ENCODE measurements around the gene CDH22. TPM values are rescaled to one million over a fixed set of nuclear protein-coding genes. Genes with fewer than 3 reads are reported as not detected.
A peak's percentile ranks its signal among the peaks of the same experiment; 100 is the strongest.

Gene CDH22
- total and polyA plus RNA-seq, 2 experiments from 2014 or later: not detected

DNA sequence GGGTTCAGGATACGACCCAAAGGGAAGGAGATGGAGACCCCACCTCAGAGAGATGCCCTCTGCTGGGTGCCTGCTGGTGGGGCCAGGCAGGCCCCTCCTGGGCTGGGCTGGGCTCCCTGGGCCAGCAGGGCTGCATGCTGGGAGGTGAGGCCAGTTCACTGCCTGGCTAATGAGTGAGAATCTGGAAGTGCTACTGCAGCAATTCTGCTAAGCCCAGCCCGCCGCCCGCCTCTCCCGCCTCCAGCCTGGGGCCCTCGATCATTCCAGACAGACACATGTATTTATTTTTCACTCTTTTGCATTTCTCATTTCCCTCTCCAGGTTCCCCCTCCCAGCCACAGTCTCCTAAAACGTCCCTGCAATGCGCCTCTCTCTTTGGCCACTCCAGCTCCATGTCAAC lies 79.6 kb downstream of the CDH22 start:
- no peaks in the 10 kb centered on the region for H3K36me3 ChIP-seq
- no peak for DNase-seq (ENCODE audit: low read depth in 1 of 2, low spot score in 1 of 2)
- H3K9me3 ChIP-seq (ENCODE audit: low read depth): no peaks in the 10 kb centered on the region
- TF ChIP-seq, protein P1, sequence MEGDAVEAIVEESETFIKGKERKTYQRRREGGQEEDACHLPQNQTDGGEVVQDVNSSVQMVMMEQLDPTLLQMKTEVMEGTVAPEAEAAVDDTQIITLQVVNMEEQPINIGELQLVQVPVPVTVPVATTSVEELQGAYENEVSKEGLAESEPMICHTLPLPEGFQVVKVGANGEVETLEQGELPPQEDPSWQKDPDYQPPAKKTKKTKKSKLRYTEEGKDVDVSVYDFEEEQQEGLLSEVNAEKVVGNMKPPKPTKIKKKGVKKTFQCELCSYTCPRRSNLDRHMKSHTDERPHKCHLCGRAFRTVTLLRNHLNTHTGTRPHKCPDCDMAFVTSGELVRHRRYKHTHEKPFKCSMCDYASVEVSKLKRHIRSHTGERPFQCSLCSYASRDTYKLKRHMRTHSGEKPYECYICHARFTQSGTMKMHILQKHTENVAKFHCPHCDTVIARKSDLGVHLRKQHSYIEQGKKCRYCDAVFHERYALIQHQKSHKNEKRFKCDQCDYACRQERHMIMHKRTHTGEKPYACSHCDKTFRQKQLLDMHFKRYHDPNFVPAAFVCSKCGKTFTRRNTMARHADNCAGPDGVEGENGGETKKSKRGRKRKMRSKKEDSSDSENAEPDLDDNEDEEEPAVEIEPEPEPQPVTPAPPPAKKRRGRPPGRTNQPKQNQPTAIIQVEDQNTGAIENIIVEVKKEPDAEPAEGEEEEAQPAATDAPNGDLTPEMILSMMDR (IDR thresholded peaks at IDR 0.05; ENCODE audit: low read depth, low read length): no peak
- no peaks in the 10 kb centered on the region for H3K27me3 ChIP-seq
- H3K4me3 ChIP-seq: no peak overlapping the region
- no peak overlapping the region for H3K27ac ChIP-seq
- no peaks in the 10 kb centered on the region for H3K4me1 ChIP-seq (ENCODE audit: low read depth)

DNA sequence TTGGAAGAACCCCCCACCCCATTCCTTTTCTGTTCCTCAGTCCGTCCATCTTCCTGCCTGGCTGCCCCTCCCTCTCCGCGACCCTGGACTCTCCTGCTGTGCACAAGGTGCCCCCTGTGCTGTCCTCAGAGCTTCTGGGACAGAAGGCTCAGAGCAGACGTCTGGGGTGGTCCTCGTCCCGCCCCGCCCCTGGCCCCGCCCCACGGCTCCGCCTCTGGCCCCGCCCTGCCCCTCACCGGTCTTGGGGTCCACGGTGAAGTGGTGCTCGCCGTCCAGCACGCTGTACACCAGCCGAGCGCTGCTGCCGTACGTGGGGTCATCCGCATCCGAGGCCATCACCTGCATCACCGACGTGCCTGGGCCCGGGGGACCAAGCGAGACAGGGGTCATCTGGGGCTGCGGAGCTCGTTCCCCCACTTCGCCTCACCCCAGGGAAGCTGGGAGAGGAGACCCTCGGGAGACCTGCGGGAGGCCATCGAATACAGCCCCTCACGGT lies 81.0 kb downstream of the CDH22 start:
- Histone ChIP-seq H3K27me3 (no peaks in the 10 kb centered on the region), H3K36me3 (no peaks in the 10 kb centered on the region), H3K4me3 (no peak overlapping the region), H3K4me1 (ENCODE audit: low read depth) (peaks cover 13% of the 10 kb centered on the region), H3K9me3 (ENCODE audit: low read depth) (no peaks in the 10 kb centered on the region), H3K27ac (no peak overlapping the region)
- DNase-seq (ENCODE audit: low read depth in 1 of 2, low spot score in 1 of 2): no peak
- TF ChIP-seq, protein P1 (IDR thresholded peaks at IDR 0.05; ENCODE audit: low read depth, low read length): no peak

DNA sequence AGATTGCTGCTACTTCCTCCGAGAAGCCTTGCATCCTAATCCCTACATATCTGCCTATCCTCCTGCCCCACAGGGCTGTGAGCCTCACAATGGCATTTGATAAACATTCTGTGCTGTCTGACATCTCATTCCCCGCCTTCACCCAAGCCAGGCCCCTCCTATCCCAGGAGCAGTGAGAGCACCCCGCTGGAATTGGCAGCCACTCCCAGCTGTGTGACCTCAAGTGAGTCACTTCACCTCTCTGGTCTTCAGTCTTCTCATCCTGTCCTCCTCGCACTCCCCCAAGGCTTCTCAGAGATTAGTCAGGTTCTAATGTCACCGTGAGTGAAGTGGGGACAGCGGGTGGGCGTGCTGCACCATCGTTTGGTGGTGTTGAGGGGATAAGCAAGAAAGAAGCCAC lies 81.7 kb downstream of the CDH22 start:
- no peak for DNase-seq (ENCODE audit: low read depth in 1 of 2, low spot score in 1 of 2)
- Histone ChIP-seq H3K27ac (no peak overlapping the region), H3K4me1 (ENCODE audit: low read depth) (peaks cover 19% of the 10 kb centered on the region), H3K36me3 (no peaks in the 10 kb centered on the region), H3K4me3 (no peak overlapping the region), H3K27me3 (no peaks in the 10 kb centered on the region), H3K9me3 (ENCODE audit: low read depth) (no peaks in the 10 kb centered on the region)
- TF ChIP-seq, protein P1 (IDR thresholded peaks at IDR 0.05; ENCODE audit: low read depth, low read length): no peak

DNA sequence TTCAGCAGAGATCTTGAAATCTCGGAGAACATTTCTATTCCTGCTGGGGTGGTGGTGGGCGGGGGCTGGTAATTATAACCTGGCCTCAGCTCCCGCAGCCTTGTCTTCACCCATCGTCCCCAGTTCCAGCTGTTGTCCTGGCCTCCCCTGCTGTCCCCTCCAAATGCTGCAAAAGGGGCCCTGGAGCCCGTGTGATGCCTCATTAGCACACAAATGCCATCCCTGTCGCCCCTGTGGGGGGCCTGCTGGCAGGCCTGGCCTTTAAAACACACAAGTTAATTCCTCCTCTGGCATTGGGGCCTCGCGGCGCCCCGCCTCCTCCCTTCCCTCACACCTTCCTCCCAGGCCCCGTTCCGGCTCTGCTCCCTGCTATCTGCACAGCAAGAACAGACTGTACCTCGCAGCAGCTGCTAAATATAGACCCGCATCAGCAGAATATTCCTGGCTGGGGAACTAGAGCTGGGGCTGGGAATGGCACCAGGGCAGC lies 85.7 kb downstream of the CDH22 start:
- peak; percentile 21 to 87 for DNase-seq (ENCODE audit: low read depth in 1 of 2, low spot score in 1 of 2)
- Histone ChIP-seq H3K9me3 (ENCODE audit: low read depth) (no peaks in the 10 kb centered on the region), H3K4me1 (ENCODE audit: low read depth) (peaks cover 23% of the 10 kb centered on the region), H3K27ac (peak overlapping the region; percentile 27), H3K27me3 (no peaks in the 10 kb centered on the region), H3K4me3 (no peak overlapping the region), H3K36me3 (no peaks in the 10 kb centered on the region)
- TF ChIP-seq, protein P1 (IDR thresholded peaks at IDR 0.05; ENCODE audit: low read depth, low read length): no peak

DNA sequence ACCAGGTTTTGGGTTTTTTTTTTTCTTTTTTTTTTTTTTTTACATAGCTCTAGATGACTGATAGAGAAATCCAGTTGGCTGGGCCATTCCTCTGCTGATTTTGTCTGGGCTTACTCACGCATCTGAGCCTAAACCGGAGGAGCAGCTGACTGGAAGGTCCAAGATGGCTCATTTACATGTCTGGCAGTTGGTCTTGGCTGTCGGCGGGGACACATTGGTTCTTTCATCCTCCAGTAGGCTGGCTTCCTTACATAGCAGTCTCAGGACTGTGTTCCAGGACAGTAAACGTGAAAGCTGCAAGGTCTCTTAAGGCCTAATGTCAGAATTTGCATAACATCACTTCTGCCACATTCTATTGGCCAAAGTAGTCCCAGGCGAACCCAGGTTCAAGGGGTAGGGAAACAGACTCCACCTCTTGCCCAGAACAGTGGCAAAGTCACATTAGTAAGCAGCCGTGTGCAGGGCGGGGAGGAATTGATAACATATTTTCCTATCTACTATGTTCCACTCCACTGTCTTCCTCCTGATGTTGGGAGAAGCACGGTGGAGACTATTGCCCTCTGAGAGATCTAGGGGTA lies 87.0 kb downstream of the CDH22 start:
- Histone ChIP-seq H3K9me3 (ENCODE audit: low read depth) (no peaks in the 10 kb centered on the region), H3K4me3 (no peak overlapping the region), H3K4me1 (ENCODE audit: low read depth) (peaks cover 26% of the 10 kb centered on the region), H3K27ac (peak overlapping the region; percentile 18), H3K27me3 (no peaks in the 10 kb centered on the region), H3K36me3 (no peaks in the 10 kb centered on the region)
- no peak for DNase-seq (ENCODE audit: low read depth in 1 of 2, low spot score in 1 of 2)
- TF ChIP-seq, protein P1 (IDR thresholded peaks at IDR 0.05; ENCODE audit: low read depth, low read length): no peak
